HFFc6 (cell line): ENCODE data around the gene RAVER1. TPM values are rescaled to one million over a fixed set of nuclear protein-coding genes. Genes with fewer than 3 reads are reported as not detected.
"Not testable (repeated sequence)": the region's sequence is repeated elsewhere in the genome, so short reads cannot be mapped to it uniquely, and the experiment has no call there.

Experiments
- DNase-seq: peaks from one replicate; pipeline ENCODE4 v3.0.0-alpha.2; 2018
- H3K27ac Mint-ChIP-seq: 2 replicates; pipeline ENCODE4 v1.8.0; 2020; ENCODE audit warnings: mild to moderate bottlenecking, mixed read lengths
- H3K27me3 Mint-ChIP-seq: 2 replicates; pipeline ENCODE4 v1.8.0; 2021; ENCODE audit warnings: mild to moderate bottlenecking, moderate library complexity, mixed read lengths; ENCODE audit not compliant: insufficient read depth
- H3K36me3 Mint-ChIP-seq: 2 replicates; pipeline ENCODE4 v1.8.0; 2021; ENCODE audit warnings: low read depth, mixed read lengths
- H3K4me1 Mint-ChIP-seq: 2 replicates; pipeline ENCODE4 v1.8.0; 2020; ENCODE audit warnings: low read depth, mixed read lengths
- H3K4me3 Mint-ChIP-seq: 2 replicates; pipeline ENCODE4 v1.8.0; 2020; ENCODE audit warnings: mild to moderate bottlenecking, moderate library complexity, mixed read lengths
- H3K9me3 Mint-ChIP-seq: 2 replicates; pipeline ENCODE4 v1.8.0; 2020; ENCODE audit warnings: mild to moderate bottlenecking, mixed read lengths
- total RNA-seq, 6 experiments: library from RNA; stranded (reverse); fragmentation: NEBNext Ultra II Directional; extraction: Animal tissue kit (Norgen Biotek cat#: 25700); gene quantifications; 2 replicates in 1 of 6; 3 replicates in 5 of 6; pipeline ENCODE4 v1.2.3, GENCODE V29; 2021
- TF ChIP-seq, protein P1 (sequence below): fragments of 200-600 bp; sonication (generic); IDR thresholded peaks from 2 replicates; pipeline ENCODE4 v1.5.0; 2021; ENCODE audit warnings: antibody characterized with exemption, mild to moderate bottlenecking

RAVER1 gene
- total RNA-seq, 6 experiments from 2014 or later: 52.1 to 58.3 (median 55.6) TPM

DNA sequence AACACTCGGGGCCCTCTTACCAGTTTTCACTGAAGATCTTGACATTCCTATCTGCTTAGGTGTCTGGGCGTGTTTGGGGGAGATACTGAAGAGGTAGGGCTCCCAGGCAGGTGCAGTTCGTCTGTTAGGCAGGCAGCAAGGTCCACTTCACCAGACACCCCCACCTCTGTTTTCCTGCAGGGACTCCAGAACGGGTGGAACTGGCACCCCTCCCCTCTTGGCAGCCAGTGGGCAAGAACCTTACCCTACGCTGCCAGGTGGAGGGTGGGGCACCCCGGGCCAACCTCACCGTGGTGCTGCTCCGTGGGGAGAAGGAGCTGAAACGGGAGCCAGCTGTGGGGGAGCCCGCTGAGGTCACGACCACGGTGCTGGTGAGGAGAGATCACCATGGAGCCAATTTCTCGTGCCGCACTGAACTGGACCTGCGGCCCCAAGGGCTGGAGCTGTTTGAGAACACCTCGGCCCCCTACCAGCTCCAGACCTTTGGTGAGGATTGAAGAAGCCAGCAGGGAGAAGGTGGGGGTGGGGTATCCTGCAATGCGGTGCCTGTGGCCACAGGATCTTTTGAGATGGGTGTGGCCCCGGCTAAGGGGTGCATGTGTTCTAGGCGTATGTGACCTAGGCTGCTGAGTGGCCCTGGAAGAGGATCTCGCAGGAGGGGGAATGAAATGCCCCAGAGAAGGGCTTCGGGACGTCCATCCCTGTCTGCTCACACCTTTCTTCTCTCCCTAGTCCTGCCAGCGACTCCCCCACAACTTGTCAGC lies 49.8 kb downstream of the RAVER1 start:
- Mint-ChIP-seq H3K27ac (no peak overlapping the region), H3K9me3 (no peaks in the 10 kb centered on the region), H3K4me1 (peaks cover 10% of the 10 kb centered on the region), H3K36me3 (peaks cover 6% of the 10 kb centered on the region; the same call in 1 of the 2 replicates), H3K4me3 (no peak overlapping the region), H3K27me3 (no peaks in the 10 kb centered on the region)
- TF ChIP-seq, protein P1, sequence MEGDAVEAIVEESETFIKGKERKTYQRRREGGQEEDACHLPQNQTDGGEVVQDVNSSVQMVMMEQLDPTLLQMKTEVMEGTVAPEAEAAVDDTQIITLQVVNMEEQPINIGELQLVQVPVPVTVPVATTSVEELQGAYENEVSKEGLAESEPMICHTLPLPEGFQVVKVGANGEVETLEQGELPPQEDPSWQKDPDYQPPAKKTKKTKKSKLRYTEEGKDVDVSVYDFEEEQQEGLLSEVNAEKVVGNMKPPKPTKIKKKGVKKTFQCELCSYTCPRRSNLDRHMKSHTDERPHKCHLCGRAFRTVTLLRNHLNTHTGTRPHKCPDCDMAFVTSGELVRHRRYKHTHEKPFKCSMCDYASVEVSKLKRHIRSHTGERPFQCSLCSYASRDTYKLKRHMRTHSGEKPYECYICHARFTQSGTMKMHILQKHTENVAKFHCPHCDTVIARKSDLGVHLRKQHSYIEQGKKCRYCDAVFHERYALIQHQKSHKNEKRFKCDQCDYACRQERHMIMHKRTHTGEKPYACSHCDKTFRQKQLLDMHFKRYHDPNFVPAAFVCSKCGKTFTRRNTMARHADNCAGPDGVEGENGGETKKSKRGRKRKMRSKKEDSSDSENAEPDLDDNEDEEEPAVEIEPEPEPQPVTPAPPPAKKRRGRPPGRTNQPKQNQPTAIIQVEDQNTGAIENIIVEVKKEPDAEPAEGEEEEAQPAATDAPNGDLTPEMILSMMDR: no peak
- no peak for DNase-seq

DNA sequence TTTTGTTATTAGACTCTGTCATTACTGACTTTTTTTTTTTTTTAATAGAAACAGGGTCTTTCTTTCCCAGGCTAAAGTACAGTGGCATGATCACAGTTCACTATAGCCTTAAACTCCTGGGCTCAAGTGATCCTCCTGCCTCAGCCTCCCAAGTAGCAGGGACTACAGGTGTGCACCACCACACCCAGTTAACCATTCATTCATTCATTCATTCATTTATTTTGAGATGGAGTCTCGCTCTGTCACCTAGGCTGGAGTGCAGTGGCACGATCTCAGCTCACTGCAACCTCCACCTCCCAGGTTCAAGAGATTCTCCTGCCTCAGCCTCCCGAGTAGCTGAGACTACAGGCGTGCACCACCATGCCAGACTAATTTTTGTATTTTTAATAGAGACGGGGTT lies 51.3 kb downstream of the RAVER1 start:
- not testable (repeated sequence) for H3K27me3 Mint-ChIP-seq, H3K9me3 Mint-ChIP-seq, DNase-seq, H3K36me3 Mint-ChIP-seq, H3K4me3 Mint-ChIP-seq, H3K27ac Mint-ChIP-seq
- peaks cover 15% of the 10 kb centered on the region; the same call in 1 of the 2 replicates for H3K4me1 Mint-ChIP-seq

DNA sequence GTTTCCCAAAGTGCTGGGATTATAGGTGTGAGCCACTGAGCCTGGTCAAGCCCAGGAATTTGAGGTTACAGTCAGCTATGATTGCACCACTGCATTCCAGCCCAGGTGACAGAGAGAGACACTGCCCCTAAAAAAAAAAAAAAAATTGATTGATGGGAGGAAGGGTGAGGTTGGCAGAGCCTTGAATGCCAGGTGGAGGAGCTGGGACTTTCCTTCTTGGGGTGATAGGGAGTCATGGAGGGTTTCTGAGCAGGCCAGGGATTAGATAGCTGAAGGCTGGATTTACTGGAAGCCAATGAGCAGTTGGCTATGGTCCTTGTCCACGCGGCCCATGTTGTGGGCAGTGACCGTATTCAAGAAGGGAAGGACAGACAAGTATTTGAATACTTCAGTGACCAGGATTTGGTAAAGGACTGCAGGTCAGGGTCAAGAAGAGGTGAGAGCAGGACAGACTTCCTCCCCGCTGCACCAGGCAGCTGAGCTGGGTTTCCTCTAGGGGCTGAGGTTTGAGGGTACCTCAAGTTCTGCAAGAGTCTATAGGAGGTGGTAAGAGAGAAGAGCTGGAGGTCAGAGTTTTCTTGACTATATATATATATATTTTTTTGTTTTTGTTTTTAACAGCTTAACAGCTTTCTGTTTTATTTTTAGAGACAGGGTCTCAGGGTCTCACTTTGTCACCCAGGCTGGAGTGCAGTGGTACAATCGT lies 53.4 kb downstream of the RAVER1 start:
- no peaks in the 10 kb centered on the region for H3K9me3 Mint-ChIP-seq
- TF ChIP-seq, protein P1: no peak
- no peaks in the 10 kb centered on the region for H3K27me3 Mint-ChIP-seq
- peaks cover 11% of the 10 kb centered on the region; the same call in 1 of the 2 replicates for H3K4me1 Mint-ChIP-seq
- no peak overlapping the region for H3K4me3 Mint-ChIP-seq
- DNase-seq: no peak
- H3K36me3 Mint-ChIP-seq: no peaks in the 10 kb centered on the region
- H3K27ac Mint-ChIP-seq: no peak overlapping the region

DNA sequence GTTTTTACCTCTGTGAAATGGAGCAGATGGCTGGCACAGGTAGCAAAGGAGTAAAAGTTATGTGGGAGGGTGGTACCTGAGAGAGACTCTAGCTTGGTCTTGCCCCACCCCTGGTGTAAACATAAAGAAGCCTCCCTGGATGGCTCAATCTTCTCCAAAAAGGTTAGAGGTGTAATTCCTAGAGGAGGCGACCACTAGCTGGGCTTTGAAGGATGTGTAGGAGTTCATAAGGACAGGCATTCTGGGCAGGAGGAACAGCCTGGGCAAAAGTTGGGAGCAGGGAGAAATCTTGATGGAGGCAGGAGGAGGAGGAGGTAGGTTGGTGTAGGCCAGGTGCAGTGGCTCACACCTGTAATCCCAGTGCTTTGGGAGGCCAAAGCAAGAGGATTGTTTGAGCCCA lies 54.4 kb downstream of the RAVER1 start:
- Mint-ChIP-seq H3K27me3 (peaks cover 3% of the 10 kb centered on the region; the same call in 1 of the 2 replicates), H3K27ac (no peak overlapping the region), H3K4me3 (no peak overlapping the region), H3K36me3 (no peaks in the 10 kb centered on the region), H3K9me3 (no peaks in the 10 kb centered on the region), H3K4me1 (peaks cover 14% of the 10 kb centered on the region)
- TF ChIP-seq, protein P1: no peak
- no peak for DNase-seq

DNA sequence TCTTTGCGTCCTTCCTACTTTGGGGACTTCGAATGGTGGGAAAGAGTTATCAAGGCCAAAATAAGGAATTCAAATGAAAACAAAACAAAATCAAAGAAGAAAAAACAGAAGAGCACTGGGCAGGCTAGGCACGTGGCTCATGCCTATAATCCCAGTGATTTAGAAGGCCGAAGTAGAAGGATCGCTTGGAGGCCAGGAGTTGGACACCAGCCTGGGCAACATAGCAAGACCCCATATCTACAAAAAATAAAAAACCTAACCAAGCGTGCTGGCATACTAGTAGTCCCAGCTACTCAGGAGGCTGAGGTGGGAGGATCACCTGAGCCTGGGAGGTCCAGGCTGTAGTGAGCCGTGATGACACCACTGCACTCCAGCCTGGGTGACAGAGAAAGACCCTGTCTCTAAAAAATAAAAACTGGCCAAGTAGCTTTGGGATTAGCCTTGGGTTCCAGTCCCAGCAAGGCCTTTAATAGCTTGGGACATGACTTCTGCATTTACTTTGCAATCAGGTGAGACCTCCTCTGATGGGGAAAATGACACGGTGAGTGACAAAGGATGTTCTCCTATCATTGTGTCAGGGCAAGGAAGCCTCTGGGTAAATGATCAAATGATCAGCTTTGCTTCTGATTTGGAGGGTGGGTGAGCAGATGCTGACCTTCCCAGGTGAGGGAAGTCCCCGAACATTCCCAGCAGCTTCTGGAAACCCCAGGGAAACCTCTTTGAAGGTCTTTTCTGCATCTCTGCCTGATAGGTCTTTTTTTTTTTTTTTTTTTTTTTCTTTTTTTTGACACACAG lies 55.3 kb downstream of the RAVER1 start:
- H3K4me3 Mint-ChIP-seq: no peak overlapping the region
- no peaks in the 10 kb centered on the region for H3K9me3 Mint-ChIP-seq
- peaks cover 17% of the 10 kb centered on the region for H3K4me1 Mint-ChIP-seq
- TF ChIP-seq, protein P1: no peak
- H3K27ac Mint-ChIP-seq: no peak overlapping the region
- no peaks in the 10 kb centered on the region for H3K36me3 Mint-ChIP-seq
- DNase-seq: no peak
- peaks cover 3% of the 10 kb centered on the region; the same call in 1 of the 2 replicates for H3K27me3 Mint-ChIP-seq
